HG03025 (cell line): Measurements from ENCODE around the gene CDK5RAP2.
A peak's percentile ranks its signal among the peaks of the same experiment; 100 is the strongest.
"Not testable (repeated sequence)": the region's sequence is repeated elsewhere in the genome, so short reads cannot be mapped to it uniquely, and the experiment has no call there.

Source experiments
- ATAC-seq: cut with Tn5 transposase; IDR thresholded peaks from one replicate; pipeline ENCODE4 v1.9.1; 2021; ENCODE audit warnings: mild to moderate bottlenecking, moderate library complexity; ENCODE audit not compliant: unreplicated experiment, low FRiP score

Gene CDK5RAP2

DNA sequence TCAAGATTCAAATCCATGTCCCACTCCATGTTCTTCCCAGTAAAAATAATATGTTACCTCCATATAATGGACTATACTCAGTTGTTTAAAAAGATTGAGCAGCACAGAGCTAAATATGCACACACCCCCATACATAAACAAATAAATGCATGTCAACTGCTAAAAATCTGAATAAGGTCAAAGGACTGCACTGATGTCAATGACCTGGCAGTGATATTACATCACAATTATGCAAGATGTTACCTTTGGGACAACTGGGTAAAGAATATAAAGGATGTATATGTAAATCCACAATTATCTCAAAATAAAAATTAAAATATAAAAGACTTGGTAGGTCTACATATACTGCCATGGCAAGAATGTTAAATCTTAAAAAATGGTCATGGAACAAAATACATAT is 57.9 kb downstream of the CDK5RAP2 start:
- ATAC-seq, result no peak

DNA sequence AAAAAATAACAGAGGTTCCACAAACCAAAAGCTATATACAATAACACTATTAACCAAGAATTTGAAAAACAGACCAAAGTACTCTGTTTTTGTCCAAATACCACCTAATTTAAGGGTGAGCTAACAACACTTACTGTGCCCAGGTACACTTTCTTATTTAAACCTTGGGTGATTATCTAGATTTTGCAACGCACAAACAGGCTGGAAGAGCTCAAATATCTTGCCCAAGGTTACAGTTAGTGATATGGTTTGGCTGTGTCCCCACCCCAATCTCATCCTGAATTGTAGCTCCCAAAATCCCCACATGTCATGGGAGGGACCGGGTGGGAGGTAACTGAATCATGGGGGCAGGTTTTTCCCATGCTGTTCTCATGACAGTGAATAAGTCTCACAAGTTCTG is 58.9 kb downstream of the CDK5RAP2 start:
- ATAC-seq, result no peak

- not testable (repeated sequence) for ATAC-seq
These were observed 64.0 kb downstream of the CDK5RAP2 start for GRCh38 chr9:120515996-120516395.

GRCh38 chr9:120515481-120515880 is 64.5 kb downstream of the CDK5RAP2 start:
- not testable (repeated sequence) for ATAC-seq

- no peak for ATAC-seq
These were observed 65.6 kb downstream of the CDK5RAP2 start for GRCh38 chr9:120514405-120514804.

- no peak for ATAC-seq
These were observed 66.1 kb downstream of the CDK5RAP2 start for GRCh38 chr9:120513825-120514396.

GRCh38 chr9:120510816-120511215 is 69.2 kb downstream of the CDK5RAP2 start:
- ATAC-seq, result no peak

GRCh38 chr9:120507936-120508510 is 71.9 kb downstream of the CDK5RAP2 start:
- ATAC-seq, result no peak

- ATAC-seq, result no peak
These were observed 74.8 kb downstream of the CDK5RAP2 start for GRCh38 chr9:120505186-120505585.

- no peak for ATAC-seq
These were observed 79.2 kb downstream of the CDK5RAP2 start for GRCh38 chr9:120500733-120501132.

DNA sequence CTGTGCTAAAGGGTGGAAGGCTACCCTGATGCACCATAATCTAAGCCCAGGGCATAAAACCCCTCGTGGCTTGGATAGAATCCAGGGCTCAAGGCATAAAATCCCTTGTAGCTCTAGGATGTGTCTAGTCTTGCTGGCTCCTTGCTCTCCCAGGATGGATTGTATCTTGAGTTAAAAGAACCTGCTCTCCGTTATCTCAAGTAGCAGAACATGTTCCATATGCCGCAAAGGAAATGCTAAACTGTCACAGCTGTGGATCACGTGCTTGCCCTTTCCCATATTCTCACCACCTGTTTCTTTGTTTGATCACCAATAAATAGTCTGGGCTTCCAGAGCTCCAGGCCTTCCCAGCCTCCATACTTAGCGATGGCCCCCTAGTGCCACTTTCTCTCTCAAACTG is 82.1 kb downstream of the CDK5RAP2 start:
- not testable (repeated sequence) for ATAC-seq

DNA sequence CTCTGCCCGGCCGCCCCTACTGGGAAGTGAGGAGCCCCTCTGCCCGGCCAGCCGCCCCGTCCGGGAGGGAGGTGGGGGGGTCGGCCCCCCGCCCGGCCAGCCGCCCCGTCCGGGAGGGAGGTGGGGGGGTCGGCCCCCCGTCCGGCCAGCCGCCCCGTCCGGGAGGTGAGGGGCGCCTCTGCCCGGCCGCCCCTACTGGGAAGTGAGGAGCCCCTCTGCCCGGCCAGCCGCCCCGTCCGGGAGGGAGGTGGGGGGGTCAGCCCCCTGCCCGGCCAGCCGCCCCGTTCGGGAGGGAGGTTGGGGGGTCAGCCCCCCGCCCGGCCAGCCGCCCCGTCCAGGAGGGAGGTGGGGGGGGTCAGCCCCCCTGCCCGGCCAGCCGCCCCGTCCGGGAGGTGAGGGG is 83.5 kb downstream of the CDK5RAP2 start:
- ATAC-seq, result not testable (repeated sequence)

DNA sequence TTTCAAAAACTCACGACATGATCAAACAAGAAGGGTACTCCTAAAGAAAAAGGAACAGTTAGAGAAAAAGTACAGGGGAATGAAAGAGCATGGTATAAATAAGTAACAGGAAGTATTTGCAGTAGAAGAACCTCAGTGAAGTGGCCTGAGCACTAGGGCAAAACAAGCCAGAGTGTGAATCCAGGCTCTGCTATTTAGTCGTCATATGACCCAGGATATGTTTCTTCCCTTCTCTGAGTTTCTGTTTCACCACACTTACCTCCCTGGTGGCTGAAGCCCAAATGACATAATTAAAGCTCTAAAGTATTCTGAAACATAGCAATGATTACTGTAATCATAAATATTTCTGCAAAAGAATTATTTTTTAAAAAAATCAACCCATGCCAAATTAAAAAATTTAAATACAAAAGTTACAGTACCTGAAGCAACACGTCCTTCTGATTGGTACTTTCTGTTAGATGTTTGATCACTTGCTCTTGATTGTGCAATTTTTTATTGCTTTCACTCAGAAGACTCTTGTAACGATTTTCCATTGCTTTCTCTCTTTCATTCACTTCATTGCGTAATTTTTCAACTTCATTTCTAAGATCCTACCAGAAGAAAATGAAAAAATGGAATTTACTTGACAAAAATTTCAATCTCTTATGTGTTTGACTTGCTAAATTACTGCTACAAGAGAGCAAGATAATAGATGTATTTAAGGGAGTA is 88.9 kb downstream of the CDK5RAP2 start:
- ATAC-seq, result peak; percentile 83

DNA sequence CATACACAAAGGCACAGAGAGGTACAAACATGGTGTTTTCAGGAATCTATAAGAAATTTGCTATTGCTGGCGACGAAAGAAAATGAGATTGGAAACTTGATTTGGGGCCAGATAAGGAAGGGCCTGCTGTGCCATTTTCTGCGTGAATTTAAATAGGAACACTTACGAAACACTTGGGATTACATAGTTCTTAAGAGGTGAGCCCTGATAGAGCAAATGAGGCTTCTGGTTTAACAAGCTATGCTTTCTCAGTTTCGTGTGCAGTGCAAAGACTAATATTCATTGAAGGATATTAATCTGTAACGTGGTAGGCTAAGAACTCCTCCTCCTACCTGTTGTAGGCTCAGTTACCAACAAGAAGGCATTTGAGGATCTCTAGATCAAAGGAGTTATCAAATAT is 93.1 kb downstream of the CDK5RAP2 start:
- ATAC-seq, result no peak

- no peak for ATAC-seq
These were observed 93.6 kb downstream of the CDK5RAP2 start for GRCh38 chr9:120486347-120486746.

DNA sequence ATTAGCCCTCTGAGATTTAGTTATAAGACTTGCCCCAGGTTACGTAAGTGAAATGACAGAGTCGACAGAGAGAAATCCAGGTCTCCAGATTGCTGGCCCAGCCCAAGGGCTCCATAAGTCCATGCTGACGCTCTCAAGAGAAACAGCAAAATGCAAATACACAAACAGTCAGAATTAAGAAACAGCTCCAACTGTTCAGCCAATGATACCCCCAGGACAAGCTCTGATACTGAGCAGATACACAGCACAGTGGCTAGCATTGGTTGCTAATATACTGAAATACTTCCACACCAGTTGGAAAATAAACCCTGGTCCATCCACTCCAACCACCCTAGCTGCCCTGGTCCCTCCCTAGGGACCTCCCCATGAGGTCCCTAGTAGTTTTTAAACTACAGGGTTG is 94.2 kb downstream of the CDK5RAP2 start:
- no peak for ATAC-seq

DNA sequence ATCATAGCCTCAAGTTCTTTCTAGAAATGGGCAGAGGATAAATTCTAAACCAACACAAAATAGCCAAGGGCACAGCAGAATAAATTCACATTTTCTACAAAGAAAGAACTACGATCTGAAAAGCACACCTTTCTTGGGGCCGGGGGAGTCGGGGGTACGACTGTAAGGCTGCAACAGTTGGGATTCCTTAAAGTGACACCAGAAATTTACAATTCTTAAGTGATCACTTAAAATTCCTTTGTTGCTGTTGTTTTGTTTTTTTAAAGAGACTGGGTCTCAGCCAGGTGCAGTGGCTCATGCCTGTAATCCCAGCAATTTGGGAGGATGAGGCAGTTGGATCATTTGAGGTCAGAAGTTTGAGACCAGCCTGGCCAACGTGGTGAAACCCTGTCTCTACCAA is 95.8 kb downstream of the CDK5RAP2 start:
- no peak for ATAC-seq

DNA sequence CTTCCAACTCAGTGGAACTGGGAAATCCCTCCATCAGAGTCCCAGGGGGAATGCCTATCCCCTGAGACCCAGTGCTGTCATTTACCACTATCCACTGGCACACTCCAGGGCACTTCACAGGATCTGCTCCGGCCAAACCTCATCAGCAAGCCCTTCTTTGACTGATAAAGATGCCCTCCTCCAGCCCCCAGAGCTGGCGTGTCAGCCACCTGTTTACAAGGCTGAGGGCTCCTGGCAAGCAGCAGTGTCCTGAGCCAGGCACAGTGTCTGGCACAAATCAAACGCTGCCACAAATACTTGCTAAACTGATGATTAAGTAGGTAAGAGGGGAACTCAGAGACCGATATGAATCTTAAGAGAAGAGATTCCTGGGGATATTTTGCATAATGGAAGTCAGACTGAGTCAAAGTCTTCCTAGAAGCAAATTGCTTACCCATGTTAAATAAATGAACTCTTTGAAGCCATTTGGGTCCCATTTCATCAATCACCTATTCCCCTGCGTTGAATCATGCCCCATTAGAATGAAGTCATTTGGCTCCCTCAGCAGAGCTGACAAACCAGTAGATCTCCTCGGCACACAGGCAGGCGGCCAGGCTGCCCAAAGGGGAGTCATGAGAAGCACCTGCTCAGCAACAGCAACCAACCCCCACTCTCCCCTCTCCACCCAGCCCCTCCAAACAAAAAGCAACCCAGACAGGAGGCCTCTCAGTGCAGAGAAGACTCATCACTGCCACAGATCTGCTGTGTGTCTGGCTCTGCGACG is 97.4 kb downstream of the CDK5RAP2 start:
- no peak for ATAC-seq

DNA sequence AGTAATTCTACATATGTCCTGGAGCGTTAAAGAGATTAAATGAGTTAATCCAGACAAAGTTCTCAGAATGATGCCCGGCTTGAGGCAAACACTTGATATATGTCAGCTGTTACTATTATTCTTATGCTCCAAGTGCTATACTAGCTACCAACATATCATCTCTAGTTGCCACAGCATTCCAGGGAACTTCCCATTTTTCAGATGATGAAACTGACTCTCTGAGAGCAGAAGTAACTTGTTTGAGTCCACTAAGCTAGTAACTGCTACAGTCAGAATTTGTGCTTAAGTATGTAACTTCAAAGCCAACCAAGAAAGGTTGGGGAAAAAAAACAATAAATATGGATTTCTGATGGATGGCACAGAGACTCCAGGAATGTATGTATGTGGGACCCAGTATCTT is 98.1 kb downstream of the CDK5RAP2 start:
- ATAC-seq, result no peak

GRCh38 chr9:120481248-120481647 is 98.7 kb downstream of the CDK5RAP2 start:
- ATAC-seq, result no peak

- ATAC-seq, result no peak
These were observed 99.3 kb downstream of the CDK5RAP2 start for GRCh38 chr9:120480707-120481106.
